A549 (cell line): ENCODE results near the gene EBF4. TPM values are rescaled to one million over a fixed set of nuclear protein-coding genes. Genes with fewer than 3 reads are reported as not detected.

Experiments used
- ATAC-seq, 2 experiments: fragments of 200-7000 bp in 1 of 2; fragments of >200 bp in 1 of 2; cut with Nextera tagmentation in 1 of 2; cut with Tn5 transposase in 1 of 2; 3 replicates each; pipeline versions ENCODE4 v1.8.0 to v1.9.1; 2018 to 2020; ENCODE audit warnings: mild to moderate bottlenecking in 1 of 2, moderate library complexity in 1 of 2
- CTCF ChIA-PET: fragments of 300-600 bp; sonication (Branson Sonifier 250); formaldehyde crosslinking; extraction: SDS; loops from one replicate; lab custom pipeline; 2021; ENCODE audit warnings: antibody characterized with exemption, inconsistent platforms; lab: Yijun Ruan, JAX
- POLR2A ChIA-PET: fragments of 350-600 bp; formaldehyde crosslinking; extraction: SDS; loops from one replicate; lab custom pipeline; 2021; ENCODE audit warnings: antibody characterized with exemption, inconsistent platforms; lab: Yijun Ruan, JAX
- DNase-seq, 2 experiments: peaks; one replicate each; pipeline versions ENCODE4 v3.0.0 to v3.0.0-alpha.2; 2011 to 2016; ENCODE audit warnings: low read depth in 1 of 2, low spot score in 1 of 2
- FAIRE-seq: peaks from 2 replicates; lab custom pipeline; 2011; peaks lifted over from hg19 to GRCh38; lab: Jason Lieb, UNC
- H3K27ac ChIP-seq, 2 experiments: fragments of >200 bp; sonication (Bioruptor Twin); formaldehyde crosslinking; 3 replicates each; pipeline ENCODE4 v1.5.1; 2016 to 2017
- H3K4me1 ChIP-seq: fragments of >200 bp; sonication (Bioruptor Twin); formaldehyde crosslinking; 3 replicates; pipeline ENCODE4 v1.6.1; 2016
- H3K4me2 ChIP-seq: fragments of >200 bp; sonication (Bioruptor Twin); formaldehyde crosslinking; 3 replicates; pipeline ENCODE4 v1.6.1; 2016
- H3K4me3 ChIP-seq: fragments of >200 bp; sonication (Bioruptor Twin); formaldehyde crosslinking; 3 replicates; pipeline ENCODE4 v1.5.1; 2016
- H3K9me3 ChIP-seq: fragments of >200 bp; sonication (Bioruptor Twin); formaldehyde crosslinking; 3 replicates; pipeline ENCODE4 v1.6.1; 2016
- BHLHE40 ChIP-seq: IDR thresholded peaks from 2 replicates; pipeline ENCODE4 v1.6.1; 2012; ENCODE audit warnings: low read depth, low read length, inconsistent platforms
- CBX8 ChIP-seq: fragments of 200-600 bp; sonication (generic); IDR thresholded peaks from 2 replicates; pipeline ENCODE4 v1.6.1; 2016
- CEBPB ChIP-seq, 2 experiments: fragments of >200 bp in 1 of 2; sonication (Bioruptor Twin) in 1 of 2; formaldehyde crosslinking in 1 of 2; IDR thresholded peaks; 2 replicates each; pipeline ENCODE4 v1.6.1; 2012 to 2016
- EHMT2 ChIP-seq: fragments of 200-600 bp; sonication (generic); IDR thresholded peaks from 2 replicates; pipeline ENCODE4 v1.6.1; 2016; ENCODE audit warnings: antibody characterized with exemption, low read depth, mild to moderate bottlenecking, moderate library complexity
- EP300 ChIP-seq, 2 experiments: fragments of >200 bp; sonication (Bioruptor Twin); formaldehyde crosslinking; IDR thresholded peaks; 2 replicates in 1 of 2; 3 replicates in 1 of 2; pipeline ENCODE4 v1.6.1; 2016 to 2017
- FOSL2 ChIP-seq, 2 experiments: fragments of 450-650 bp in 1 of 2; fragments of >200 bp in 1 of 2; sonication (Bioruptor Twin) in 1 of 2; formaldehyde crosslinking; IDR thresholded peaks; 2 replicates each; pipeline versions ENCODE4 v1.5.0 to v1.6.1; 2016 to 2020; ENCODE audit warnings: mild to moderate bottlenecking in 1 of 2, moderate library complexity in 1 of 2
- GATA3 ChIP-seq: IDR thresholded peaks from 2 replicates; pipeline ENCODE4 v1.6.1; 2012; ENCODE audit warnings: borderline replicate concordance
- HDAC2 ChIP-seq: fragments of 200-600 bp; sonication (generic); IDR thresholded peaks from 2 replicates; pipeline ENCODE4 v1.6.1; 2016
- HOXA7 ChIP-seq: fragments of 250-450 bp; sonication (Bioruptor Pico); IDR thresholded peaks from 2 replicates; pipeline ENCODE4 v1.5.0; 2020; ENCODE audit warnings: mild to moderate bottlenecking, moderate library complexity
- HOXB13 ChIP-seq: fragments of 250-450 bp; sonication (Bioruptor Pico); IDR thresholded peaks from 2 replicates; pipeline ENCODE4 v1.5.0; 2020; ENCODE audit warnings: low read depth, mild to moderate bottlenecking, moderate library complexity
- KDM5A ChIP-seq: fragments of 200-600 bp; sonication (generic); IDR thresholded peaks from 2 replicates; pipeline ENCODE4 v1.6.1; 2016; ENCODE audit warnings: antibody characterized with exemption, mild to moderate bottlenecking
- MAFK ChIP-seq: fragments of 450-650 bp; IDR thresholded peaks from 2 replicates; pipeline ENCODE4 v1.6.1; 2014; ENCODE audit not compliant: partially characterized antibody
- MAZ ChIP-seq: fragments of 150-350 bp; IDR thresholded peaks from 2 replicates; pipeline ENCODE4 v1.6.1; 2014; ENCODE audit warnings: antibody characterized with exemption, low read depth, low read length, borderline replicate concordance
- POLR2A ChIP-seq: IDR thresholded peaks from 2 replicates; pipeline ENCODE4 v1.6.1; 2012; ENCODE audit warnings: mild to moderate bottlenecking, low read length
- ZC3H11A ChIP-seq: fragments of 450-650 bp; IDR thresholded peaks from 2 replicates; pipeline ENCODE4 v1.6.1; 2014; ENCODE audit warnings: antibody characterized with exemption, mild to moderate bottlenecking
- ZNF302 ChIP-seq: fragments of 250-450 bp; sonication (Bioruptor Pico); IDR thresholded peaks from 2 replicates; pipeline ENCODE4 v1.9.0; 2021; ENCODE audit warnings: inconsistent platforms, mild to moderate bottlenecking, moderate library complexity
- ZSCAN20 ChIP-seq: fragments of 250-450 bp; sonication (Bioruptor Pico); IDR thresholded peaks from 2 replicates; pipeline ENCODE4 v1.8.0; 2022; ENCODE audit warnings: mild to moderate bottlenecking, moderate library complexity
- WGBS: methylation state at CpG from one replicate; pipeline ENCODE4 v1.1.6; 2017; ENCODE audit errors: missing lambda C conversion rate; 5-methylcytosine and 5-hydroxymethylcytosine counted together
- polyA plus RNA-seq, 4 experiments: library from polyadenylated mRNA; depleted of rRNA in 3 of 4; stranded (reverse); fragments of >200 nt; fragmentation: RNase III in 1 of 4; extraction: RNeasy Plus Mini Kit Qiagen cat#74134 plus additional on column Dnase treatment in 1 of 4; gene quantifications; 2 replicates in 3 of 4; 3 replicates in 1 of 4; pipeline ENCODE4 v1.2.3, GENCODE V29; 2011 to 2017
- TF ChIP-seq, protein P1 (sequence below): fragments of 150-350 bp; IDR thresholded peaks from 2 replicates; pipeline ENCODE4 v1.6.1; 2014; ENCODE audit warnings: low read depth, mild to moderate bottlenecking, low read length
- TF ChIP-seq, protein P2 (sequence below): fragments of >200 bp; sonication (Bioruptor Twin); formaldehyde crosslinking; IDR thresholded peaks from 3 replicates; pipeline ENCODE4 v1.5.1; 2016
- TF ChIP-seq, protein P3 (sequence below): fragments of 250-450 bp; sonication (Bioruptor Pico); IDR thresholded peaks from 2 replicates; pipeline ENCODE4 v1.5.0; 2021; ENCODE audit warnings: mild to moderate bottlenecking, moderate library complexity, borderline replicate concordance
- TF ChIP-seq, protein P4 (sequence below): IDR thresholded peaks from 2 replicates; pipeline ENCODE4 v1.6.1; 2012

EBF4 gene
- polyA plus RNA-seq, 2 of the 4 experiments (the other 2 are of a cell fraction) = 2.2 to 3.2 TPM

DNA sequence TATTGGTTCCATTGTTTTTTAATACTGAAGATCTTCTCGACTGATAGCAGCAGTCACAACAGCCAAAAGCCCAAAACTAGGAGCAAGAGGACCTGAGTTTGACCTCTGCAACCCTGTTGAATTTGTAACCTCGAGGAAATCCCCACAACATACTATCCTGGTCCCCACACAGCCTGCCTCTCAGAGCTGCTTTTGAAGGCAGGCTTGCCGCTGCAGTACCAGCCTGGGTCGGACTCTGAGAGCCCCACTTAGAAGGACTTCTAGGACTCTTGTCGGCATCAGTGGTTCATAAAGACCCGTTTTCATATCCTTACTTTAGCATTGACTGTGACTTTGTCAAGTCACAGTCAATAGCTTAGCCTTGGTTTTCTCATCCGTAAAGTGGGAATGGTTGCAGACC, 49.3 kb downstream of the EBF4 start:
- TF ChIP-seq KDM5A (no peak), MAZ (no peak), BHLHE40 (no peak), HOXB13 (CRISPR knock-in tag) (no peak), ZSCAN20 (CRISPR knock-in tag) (no peak), HOXA7 (CRISPR knock-in tag) (no peak), ZC3H11A (no peak), MAFK (no peak), HDAC2 (no peak), ZNF302 (no peak), EP300 (IDR thresholded peaks at IDR 0.05) (no peak), FOSL2 (IDR thresholded peaks at IDR 0.05) (no peak), FOSL2 (CRISPR knock-in tag; IDR thresholded peaks at IDR 0.05) (no peak)
- TF ChIP-seq, protein P1, sequence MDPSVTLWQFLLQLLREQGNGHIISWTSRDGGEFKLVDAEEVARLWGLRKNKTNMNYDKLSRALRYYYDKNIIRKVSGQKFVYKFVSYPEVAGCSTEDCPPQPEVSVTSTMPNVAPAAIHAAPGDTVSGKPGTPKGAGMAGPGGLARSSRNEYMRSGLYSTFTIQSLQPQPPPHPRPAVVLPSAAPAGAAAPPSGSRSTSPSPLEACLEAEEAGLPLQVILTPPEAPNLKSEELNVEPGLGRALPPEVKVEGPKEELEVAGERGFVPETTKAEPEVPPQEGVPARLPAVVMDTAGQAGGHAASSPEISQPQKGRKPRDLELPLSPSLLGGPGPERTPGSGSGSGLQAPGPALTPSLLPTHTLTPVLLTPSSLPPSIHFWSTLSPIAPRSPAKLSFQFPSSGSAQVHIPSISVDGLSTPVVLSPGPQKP = no peak
- H3K4me1 ChIP-seq = peaks cover 10% of the 10 kb centered on the region; the same call in 2 of the 3 replicates
- FAIRE-seq (no peak), DNase-seq (no peak), ATAC-seq (no peak)
- no peak overlapping the region for H3K4me2 ChIP-seq
- ChIA-PET POLR2A (no interaction called here), CTCF (interaction anchor here (0.6 to 4.7 kb wide), 25 partner anchors 8 to 220 kb away, joined by 3 to 31 read pairs (median 5); partner anchors contain the start of gene EBF4)
- WGBS = 25% methylated on average over 7 of the region's 7 CpGs
- H3K4me3 ChIP-seq = no peak overlapping the region
- H3K27ac ChIP-seq = no peak overlapping the region
- no peaks in the 10 kb centered on the region for H3K9me3 ChIP-seq

DNA sequence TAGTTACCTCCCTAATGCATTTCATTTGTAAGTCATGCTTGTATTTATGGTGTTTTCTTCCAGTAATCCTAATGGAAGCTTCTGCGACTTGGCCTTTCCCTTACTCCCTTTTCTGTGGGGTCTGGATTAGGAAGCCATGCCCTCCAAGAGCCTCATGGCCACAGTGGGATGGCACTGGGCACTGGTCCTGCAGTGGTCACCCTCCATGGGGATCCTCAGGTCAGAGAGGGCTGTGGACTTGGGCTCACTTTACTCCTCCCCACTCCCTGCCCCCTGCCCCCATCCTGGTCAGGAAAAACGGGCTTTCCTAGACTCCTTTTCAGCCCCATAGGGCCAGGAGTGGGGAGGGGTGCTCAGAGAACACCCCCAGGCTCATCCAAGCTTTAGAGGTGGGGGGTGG, 49.9 kb downstream of the EBF4 start:
- WGBS = 46% methylated on average over 2 of the region's 2 CpGs
- Histone ChIP-seq H3K9me3 (no peaks in the 10 kb centered on the region), H3K27ac (no peak overlapping the region), H3K4me2 (no peak overlapping the region), H3K4me3 (no peak overlapping the region), H3K4me1 (peaks cover 15% of the 10 kb centered on the region; the same call in 2 of the 3 replicates)
- ChIA-PET POLR2A (no interaction called here), CTCF (interaction anchor here (0.6 to 4.7 kb wide), 22 partner anchors 9 to 262 kb away, joined by 3 to 31 read pairs (median 4); partner anchors contain the start of gene EBF4)
- ATAC-seq (no peak), DNase-seq (no peak), FAIRE-seq (no peak)
- TF ChIP-seq EP300 (IDR thresholded peaks at IDR 0.05) = no peak
- TF ChIP-seq, protein P2, sequence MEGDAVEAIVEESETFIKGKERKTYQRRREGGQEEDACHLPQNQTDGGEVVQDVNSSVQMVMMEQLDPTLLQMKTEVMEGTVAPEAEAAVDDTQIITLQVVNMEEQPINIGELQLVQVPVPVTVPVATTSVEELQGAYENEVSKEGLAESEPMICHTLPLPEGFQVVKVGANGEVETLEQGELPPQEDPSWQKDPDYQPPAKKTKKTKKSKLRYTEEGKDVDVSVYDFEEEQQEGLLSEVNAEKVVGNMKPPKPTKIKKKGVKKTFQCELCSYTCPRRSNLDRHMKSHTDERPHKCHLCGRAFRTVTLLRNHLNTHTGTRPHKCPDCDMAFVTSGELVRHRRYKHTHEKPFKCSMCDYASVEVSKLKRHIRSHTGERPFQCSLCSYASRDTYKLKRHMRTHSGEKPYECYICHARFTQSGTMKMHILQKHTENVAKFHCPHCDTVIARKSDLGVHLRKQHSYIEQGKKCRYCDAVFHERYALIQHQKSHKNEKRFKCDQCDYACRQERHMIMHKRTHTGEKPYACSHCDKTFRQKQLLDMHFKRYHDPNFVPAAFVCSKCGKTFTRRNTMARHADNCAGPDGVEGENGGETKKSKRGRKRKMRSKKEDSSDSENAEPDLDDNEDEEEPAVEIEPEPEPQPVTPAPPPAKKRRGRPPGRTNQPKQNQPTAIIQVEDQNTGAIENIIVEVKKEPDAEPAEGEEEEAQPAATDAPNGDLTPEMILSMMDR = no peak
- no peak for TF ChIP-seq MAZ
- no peak for TF ChIP-seq CEBPB (IDR thresholded peaks at IDR 0.05)
- no peak for TF ChIP-seq POLR2A
- no peak for TF ChIP-seq GATA3
- TF ChIP-seq, protein P3, sequence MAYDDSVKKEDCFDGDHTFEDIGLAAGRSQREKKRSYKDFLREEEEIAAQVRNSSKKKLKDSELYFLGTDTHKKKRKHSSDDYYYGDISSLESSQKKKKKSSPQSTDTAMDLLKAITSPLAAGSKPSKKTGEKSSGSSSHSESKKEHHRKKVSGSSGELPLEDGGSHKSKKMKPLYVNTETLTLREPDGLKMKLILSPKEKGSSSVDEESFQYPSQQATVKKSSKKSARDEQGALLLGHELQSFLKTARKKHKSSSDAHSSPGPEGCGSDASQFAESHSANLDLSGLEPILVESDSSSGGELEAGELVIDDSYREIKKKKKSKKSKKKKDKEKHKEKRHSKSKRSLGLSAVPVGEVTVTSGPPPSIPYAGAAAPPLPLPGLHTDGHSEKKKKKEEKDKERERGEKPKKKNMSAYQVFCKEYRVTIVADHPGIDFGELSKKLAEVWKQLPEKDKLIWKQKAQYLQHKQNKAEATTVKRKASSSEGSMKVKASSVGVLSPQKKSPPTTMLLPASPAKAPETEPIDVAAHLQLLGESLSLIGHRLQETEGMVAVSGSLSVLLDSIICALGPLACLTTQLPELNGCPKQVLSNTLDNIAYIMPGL (CRISPR knock-in tag) = no peak
- TF ChIP-seq EHMT2 = no peak
- TF ChIP-seq, protein P4, sequence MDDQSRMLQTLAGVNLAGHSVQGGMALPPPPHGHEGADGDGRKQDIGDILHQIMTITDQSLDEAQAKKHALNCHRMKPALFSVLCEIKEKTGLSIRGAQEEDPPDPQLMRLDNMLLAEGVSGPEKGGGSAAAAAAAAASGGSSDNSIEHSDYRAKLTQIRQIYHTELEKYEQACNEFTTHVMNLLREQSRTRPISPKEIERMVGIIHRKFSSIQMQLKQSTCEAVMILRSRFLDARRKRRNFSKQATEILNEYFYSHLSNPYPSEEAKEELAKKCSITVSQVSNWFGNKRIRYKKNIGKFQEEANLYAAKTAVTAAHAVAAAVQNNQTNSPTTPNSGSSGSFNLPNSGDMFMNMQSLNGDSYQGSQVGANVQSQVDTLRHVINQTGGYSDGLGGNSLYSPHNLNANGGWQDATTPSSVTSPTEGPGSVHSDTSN = no peak
- TF ChIP-seq HDAC2 = no peak
- TF ChIP-seq CBX8 = no peak
- TF ChIP-seq, protein P1 = no peak
- no peak for TF ChIP-seq ZNF302
- TF ChIP-seq MAFK = no peak
